Thyroid gland (tissue), 4 donors: Measurements from ENCODE around the gene RUNX2.

Experiments
- POLR2A ChIP-seq, 2 donors: fragments of 450-650 bp; IDR thresholded peaks; one replicate each; pipeline ENCODE4 v1.6.1; 2017; ENCODE audit warnings: antibody characterized with exemption in 2 of 2, mild to moderate bottlenecking in 2 of 2, moderate library complexity in 1 of 2
- TF ChIP-seq, protein P1 (sequence below), 6 experiments: fragments of 200-600 bp in 3 of 6; fragments of 450-650 bp in 3 of 6; sonication (generic) in 3 of 6; IDR thresholded peaks; one replicate each; pipeline ENCODE4 v1.5.1; 2016 to 2019; ENCODE audit warnings: antibody characterized with exemption in 6 of 6, mild to moderate bottlenecking in 2 of 6, inconsistent platforms in 1 of 6, moderate library complexity in 1 of 6

GRCh38 chr6:45423824-45424450 is 95.8 kb downstream of the RUNX2 start:
- TF ChIP-seq POLR2A (IDR thresholded peaks at IDR 0.05): no peak
- TF ChIP-seq, protein P1, sequence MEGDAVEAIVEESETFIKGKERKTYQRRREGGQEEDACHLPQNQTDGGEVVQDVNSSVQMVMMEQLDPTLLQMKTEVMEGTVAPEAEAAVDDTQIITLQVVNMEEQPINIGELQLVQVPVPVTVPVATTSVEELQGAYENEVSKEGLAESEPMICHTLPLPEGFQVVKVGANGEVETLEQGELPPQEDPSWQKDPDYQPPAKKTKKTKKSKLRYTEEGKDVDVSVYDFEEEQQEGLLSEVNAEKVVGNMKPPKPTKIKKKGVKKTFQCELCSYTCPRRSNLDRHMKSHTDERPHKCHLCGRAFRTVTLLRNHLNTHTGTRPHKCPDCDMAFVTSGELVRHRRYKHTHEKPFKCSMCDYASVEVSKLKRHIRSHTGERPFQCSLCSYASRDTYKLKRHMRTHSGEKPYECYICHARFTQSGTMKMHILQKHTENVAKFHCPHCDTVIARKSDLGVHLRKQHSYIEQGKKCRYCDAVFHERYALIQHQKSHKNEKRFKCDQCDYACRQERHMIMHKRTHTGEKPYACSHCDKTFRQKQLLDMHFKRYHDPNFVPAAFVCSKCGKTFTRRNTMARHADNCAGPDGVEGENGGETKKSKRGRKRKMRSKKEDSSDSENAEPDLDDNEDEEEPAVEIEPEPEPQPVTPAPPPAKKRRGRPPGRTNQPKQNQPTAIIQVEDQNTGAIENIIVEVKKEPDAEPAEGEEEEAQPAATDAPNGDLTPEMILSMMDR (IDR thresholded peaks at IDR 0.05): no peak
